ENCODE data around the gene PTMA.

DNA sequence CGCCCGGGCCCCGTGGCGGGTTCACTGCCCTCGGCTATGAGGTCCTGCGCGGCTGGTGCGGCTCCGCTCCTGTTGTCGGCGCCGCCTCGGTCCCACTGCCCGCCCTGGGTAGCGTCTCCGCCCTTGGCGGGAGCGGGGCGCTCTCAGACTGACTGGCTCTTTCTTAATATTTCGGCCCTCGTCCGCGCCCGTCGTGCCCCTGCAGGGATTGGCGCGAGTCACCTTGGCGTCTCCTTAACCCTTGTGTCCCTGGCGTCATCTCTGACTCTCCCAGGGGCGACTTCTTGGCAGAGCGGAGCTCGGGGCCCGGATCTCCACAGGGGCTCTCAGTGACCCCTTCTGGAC lies 1.3 kb downstream of the PTMA start:
- TF ChIP-seq CTCF (conservative IDR thresholded peaks at IDR 0.05) (no peak), EZH2 (IDR thresholded peaks at IDR 0.05; ENCODE audit: low read depth) (no peak)
